GM23338 (cell line): ENCODE data around the gene ZNF256. TPM values are rescaled to one million over a fixed set of nuclear protein-coding genes. Genes with fewer than 3 reads are reported as not detected.

Source experiments
- ATAC-seq: fragments of 200-7000 bp; cut with Tn5 transposase; 3 replicates; pipeline ENCODE4 v1.9.1; 2020
- DNase-seq: peaks from one replicate; pipeline ENCODE4 v3.0.0-alpha.2; 2015; ENCODE audit warnings: low spot score
- H2AFZ ChIP-seq: fragments of 200-600 bp; sonication (generic); 2 replicates; pipeline ENCODE4 v1.8.0; 2016; ENCODE audit warnings: antibody characterized with exemption, mild to moderate bottlenecking, moderate library complexity
- H3F3A ChIP-seq: fragments of 200-600 bp; sonication (generic); replicated peaks from 2 replicates; pipeline ENCODE4 v1.8.0; 2017; ENCODE audit warnings: antibody characterized with exemption, mixed run types, low read depth
- H3K27ac ChIP-seq: fragments of 200-600 bp; sonication (generic); 2 replicates; pipeline ENCODE4 v1.6.1; 2016; ENCODE audit warnings: low read depth
- H3K27me3 ChIP-seq: fragments of 200-600 bp; sonication (generic); 2 replicates; pipeline ENCODE4 v1.8.0; 2016; ENCODE audit warnings: mild to moderate bottlenecking, mixed run types, moderate library complexity; ENCODE audit not compliant: insufficient read depth
- H3K36me3 ChIP-seq: fragments of 200-600 bp; sonication (generic); 2 replicates; pipeline ENCODE4 v1.8.0; 2016; ENCODE audit warnings: mild to moderate bottlenecking; ENCODE audit not compliant: insufficient read depth
- H3K4me1 ChIP-seq: fragments of 200-600 bp; sonication (generic); 2 replicates; pipeline ENCODE4 v1.8.0; 2016; ENCODE audit warnings: mild to moderate bottlenecking, moderate library complexity; ENCODE audit not compliant: insufficient read depth
- H3K4me2 ChIP-seq: fragments of 200-600 bp; sonication (generic); 2 replicates; pipeline ENCODE4 v1.7.1; 2017; ENCODE audit warnings: mixed run types
- H3K4me3 ChIP-seq: fragments of 200-600 bp; sonication (generic); 2 replicates; pipeline ENCODE4 v1.6.1; 2016; ENCODE audit warnings: mixed run types
- H3K79me2 ChIP-seq: fragments of 200-600 bp; sonication (generic); replicated peaks from 2 replicates; pipeline ENCODE4 v1.8.0; 2017; ENCODE audit warnings: mild to moderate bottlenecking; ENCODE audit not compliant: insufficient read depth
- H3K9me2 ChIP-seq: fragments of 200-600 bp; sonication (generic); 2 replicates; pipeline ENCODE4 v1.8.0; 2017; ENCODE audit not compliant: insufficient read depth
- H4K20me1 ChIP-seq: fragments of 200-600 bp; sonication (generic); replicated peaks from 2 replicates; pipeline ENCODE4 v1.8.0; 2017; ENCODE audit warnings: mild to moderate bottlenecking; ENCODE audit not compliant: insufficient read depth
- H3K27ac Mint-ChIP-seq: 2 replicates; pipeline ENCODE4 v1.8.0; 2020; ENCODE audit warnings: inconsistent platforms, mild to moderate bottlenecking, moderate library complexity, mixed read lengths
- H3K27me3 Mint-ChIP-seq: 3 replicates; pipeline ENCODE4 v1.8.0; 2022; ENCODE audit warnings: low read depth, mild to moderate bottlenecking, moderate library complexity, mixed read lengths, inconsistent platforms; ENCODE audit not compliant: insufficient read depth, poor library complexity
- H3K36me3 Mint-ChIP-seq: 3 replicates; pipeline ENCODE4 v1.8.0; 2021; ENCODE audit warnings: low read depth, mild to moderate bottlenecking, inconsistent platforms, moderate library complexity, mixed read lengths
- H3K4me1 Mint-ChIP-seq: 3 replicates; pipeline ENCODE4 v1.8.0; 2020; ENCODE audit warnings: mild to moderate bottlenecking, inconsistent platforms, mixed read lengths
- H3K4me3 Mint-ChIP-seq: 3 replicates; pipeline ENCODE4 v1.8.0; 2021; ENCODE audit warnings: moderate library complexity, mild to moderate bottlenecking, inconsistent platforms, mixed read lengths
- H3K9me3 Mint-ChIP-seq: 3 replicates; pipeline ENCODE4 v1.8.0; 2020; ENCODE audit warnings: moderate library complexity, mild to moderate bottlenecking, inconsistent platforms, mixed read lengths
- CTCF ChIP-seq, 2 experiments: fragments of 200-600 bp in 1 of 2; sonication (generic) in 1 of 2; conservative IDR thresholded peaks; 2 replicates each; pipeline versions ENCODE4 v1.5.1 to v1.6.1; 2016 to 2017; ENCODE audit warnings: antibody characterized with exemption in 2 of 2, low read depth in 2 of 2, mild to moderate bottlenecking in 2 of 2, moderate library complexity in 1 of 2
- ETS1 ChIP-seq: IDR thresholded peaks from 2 replicates; pipeline ENCODE4 v1.6.1; 2016; ENCODE audit warnings: antibody characterized with exemption
- EZH2 ChIP-seq: fragments of 200-600 bp; sonication (generic); IDR thresholded peaks from one replicate; pipeline ENCODE4 v1.8.0; 2017; ENCODE audit warnings: antibody characterized with exemption, mild to moderate bottlenecking, low read depth; ENCODE audit not compliant: unreplicated experiment
- EZH2phosphoT487 ChIP-seq: fragments of 200-600 bp; sonication (generic); IDR thresholded peaks from one replicate; pipeline ENCODE4 v1.8.1; 2018; ENCODE audit warnings: antibody characterized with exemption; ENCODE audit not compliant: unreplicated experiment
- JUNB ChIP-seq: IDR thresholded peaks from one replicate; pipeline ENCODE4 v1.6.1; 2016; ENCODE audit warnings: antibody characterized with exemption; ENCODE audit not compliant: unreplicated experiment
- POLR2AphosphoS5 ChIP-seq: IDR thresholded peaks from 2 replicates; pipeline ENCODE4 v1.6.1; 2016; ENCODE audit warnings: antibody characterized with exemption, low read depth
- STAT1 ChIP-seq: IDR thresholded peaks from one replicate; pipeline ENCODE4 v1.6.1; 2016; ENCODE audit warnings: antibody characterized with exemption; ENCODE audit not compliant: unreplicated experiment
- ZNF114 ChIP-seq: fragments of 250-450 bp; sonication (Bioruptor Pico); IDR thresholded peaks from 2 replicates; pipeline ENCODE4 v1.5.0; 2020; ENCODE audit warnings: mild to moderate bottlenecking, moderate library complexity
- ZNF331 ChIP-seq: fragments of 250-450 bp; sonication (Bioruptor Pico); IDR thresholded peaks from 2 replicates; pipeline ENCODE4 v1.5.0; 2020; ENCODE audit warnings: low read depth, mild to moderate bottlenecking, moderate library complexity
- ZNF462 ChIP-seq: fragments of 250-450 bp; sonication (Bioruptor Pico); IDR thresholded peaks from 2 replicates; pipeline ENCODE4 v1.5.0; 2020; ENCODE audit warnings: mild to moderate bottlenecking, moderate library complexity
- polyA plus RNA-seq: library from polyadenylated mRNA; unstranded; fragments of >200 nt; fragmentation: Nextera tagmentation; extraction: Ambion mirVana; gene quantifications from 2 replicates; pipeline ENCODE4 v1.2.1, GENCODE V29; 2016
- total RNA-seq: library from RNA; depleted of rRNA; stranded (reverse); fragments of >200 nt; shearing (Covaris generic); gene quantifications from 2 replicates; pipeline ENCODE4 v1.2.3, GENCODE V29; 2014

ZNF256 gene
- total and polyA plus RNA-seq, 2 experiments from 2014 or later, result 8.8 to 16.2 TPM

- no peak for TF ChIP-seq STAT1
- TF ChIP-seq ETS1, result no peak
Measured at GRCh38 chr19:57903618-57904184, 43.8 kb downstream of the ZNF256 start (continued).

GRCh38 chr19:57900311-57900710 is 47.2 kb downstream of the ZNF256 start:
- H3K9me3 Mint-ChIP-seq, result no peaks in the 10 kb centered on the region
- H3K4me1 ChIP-seq, result peaks cover 4% of the 10 kb centered on the region
- H3K4me3 ChIP-seq, result no peak overlapping the region
- no peak overlapping the region for H3K4me3 Mint-ChIP-seq
- no peak overlapping the region for H3K27ac Mint-ChIP-seq
- peaks cover 14% of the 10 kb centered on the region; the same call in 2 of the 3 replicates for H3K4me1 Mint-ChIP-seq
- DNase-seq (no peak), ATAC-seq (no peak)
- no peaks in the 10 kb centered on the region for H3K36me3 ChIP-seq
- no peaks in the 10 kb centered on the region; the same call in 2 of the 3 replicates for H3K36me3 Mint-ChIP-seq
- no peak overlapping the region for H2AFZ ChIP-seq
- H3K27ac ChIP-seq, result no peak overlapping the region
- no peaks in the 10 kb centered on the region for H3K27me3 Mint-ChIP-seq
- 0 out of 2 replicates have a peak, but pooled peaks cover 5% of the 10 kb centered on the region for H3K79me2 ChIP-seq
- no peaks in the 10 kb centered on the region for H3K9me2 ChIP-seq
- no peak overlapping the region for H3K4me2 ChIP-seq
- no peaks in the 10 kb centered on the region for H3K27me3 ChIP-seq
- H3F3A ChIP-seq, result 0 out of 2 replicates have a peak, but pooled peaks cover 2% of the 10 kb centered on the region
- H4K20me1 ChIP-seq, result peaks cover 2% of the 10 kb centered on the region; the same call in 1 of the 2 replicates
- no peak for TF ChIP-seq STAT1
- no peak for TF ChIP-seq EZH2phosphoT487
- TF ChIP-seq ETS1, result no peak
- TF ChIP-seq EZH2, result no peak
- no peak for TF ChIP-seq ZNF331 (CRISPR knock-in tag)
- no peak for TF ChIP-seq JUNB
- TF ChIP-seq POLR2AphosphoS5, result no peak
- no peak for TF ChIP-seq ZNF114
- no peak for TF ChIP-seq ZNF462
- no peak for TF ChIP-seq CTCF (conservative IDR thresholded peaks at IDR 0.05; ENCODE audit: low read depth in 2 of 2)
